ENCODE results near the gene RPL3. TPM values are rescaled to one million over a fixed set of nuclear protein-coding genes. Genes with fewer than 3 reads are reported as not detected.
A peak's percentile ranks its signal among the peaks of the same experiment; 100 is the strongest.

The RPL3 gene
- total RNA-seq, 1 experiment from 2014 or later, result 1,668 TPM

GRCh38 chr22:39313258-39314001 lies 6.0 kb downstream of the RPL3 start:
- H3K27ac Mint-ChIP-seq (ENCODE audit: unreplicated experiment), result peak overlapping the region; percentile 55
- POLR2A ChIA-PET, result no interaction called here
- peaks cover 8% of the 10 kb centered on the region for H3K4me1 Mint-ChIP-seq (ENCODE audit: low read depth, unreplicated experiment)
- no TSS peak for BruUV-seq (replicated peaks)
- CTCF ChIA-PET, result no interaction called here
- no peaks in the 10 kb centered on the region for H3K27me3 ChIP-seq (replicated peaks; ENCODE audit: control insufficient read depth, insufficient read depth, low read length)
- no peak for TF ChIP-seq CTCF (IDR thresholded peaks at IDR 0.05; ENCODE audit: insufficient read depth in 1 of 2, low read depth in 1 of 2, low read length in 1 of 2, severe bottlenecking in 1 of 2, unreplicated experiment in 1 of 2)
- DNase-seq, result no peak
- peaks cover 22% of the 10 kb centered on the region for H3K36me3 ChIP-seq (ENCODE audit: control insufficient read depth, insufficient read depth, low read length)
- intact Hi-C loops (cut with micrococcal nuclease; ENCODE audit: unreplicated experiment), result no loop called here
- no peak overlapping the region for H3K4me3 ChIP-seq (ENCODE audit: low read depth, low read length)
- H3K9me3 Mint-ChIP-seq (ENCODE audit: unreplicated experiment), result no peaks in the 10 kb centered on the region
- peaks cover 28% of the 10 kb centered on the region for H3K4me1 ChIP-seq
- H3K4me3 Mint-ChIP-seq (ENCODE audit: unreplicated experiment), result peak overlapping the region; percentile 29
- H3K36me3 Mint-ChIP-seq (ENCODE audit: insufficient read depth, unreplicated experiment), result peaks cover 100% of the 10 kb centered on the region
- no peaks in the 10 kb centered on the region for H3K9me3 ChIP-seq
- H3K27me3 Mint-ChIP-seq (ENCODE audit: insufficient read depth, unreplicated experiment), result no peaks in the 10 kb centered on the region

GRCh38 chr22:39312410-39312809 lies 7.0 kb downstream of the RPL3 start:
- BruUV-seq (replicated peaks), result no TSS peak
- Mint-ChIP-seq H3K27ac (ENCODE audit: unreplicated experiment) (no peak overlapping the region), H3K4me1 (ENCODE audit: low read depth, unreplicated experiment) (no peaks in the 10 kb centered on the region), H3K27me3 (ENCODE audit: insufficient read depth, unreplicated experiment) (no peaks in the 10 kb centered on the region), H3K4me3 (ENCODE audit: unreplicated experiment) (no peak overlapping the region), H3K36me3 (ENCODE audit: insufficient read depth, unreplicated experiment) (peaks cover 90% of the 10 kb centered on the region), H3K9me3 (ENCODE audit: unreplicated experiment) (no peaks in the 10 kb centered on the region)
- Histone ChIP-seq H3K4me1 (peaks cover 26% of the 10 kb centered on the region), H3K4me3 (ENCODE audit: low read depth, low read length) (no peak overlapping the region), H3K27me3 (replicated peaks; ENCODE audit: control insufficient read depth, insufficient read depth, low read length) (no peaks in the 10 kb centered on the region), H3K9me3 (no peaks in the 10 kb centered on the region), H3K36me3 (ENCODE audit: control insufficient read depth, insufficient read depth, low read length) (peaks cover 22% of the 10 kb centered on the region)
- POLR2A ChIA-PET, result interaction anchor here (0.6 kb wide), 1 partner anchor 558 kb away, joined by 4 read pairs; no protein-coding TSS in a partner anchor
- no peak for TF ChIP-seq CTCF (IDR thresholded peaks at IDR 0.05; ENCODE audit: insufficient read depth in 1 of 2, low read depth in 1 of 2, low read length in 1 of 2, severe bottlenecking in 1 of 2, unreplicated experiment in 1 of 2)
- intact Hi-C loops (cut with micrococcal nuclease; ENCODE audit: unreplicated experiment), result no loop called here
- CTCF ChIA-PET, result interaction anchor here (0.6 to 2.2 kb wide), 5 partner anchors 71 to 216 kb away, joined by 3 to 14 read pairs (median 3); partner anchors contain the start of gene TAB1
- no peak for DNase-seq

GRCh38 chr22:39311592-39312400 lies 7.6 kb downstream of the RPL3 start:
- peaks cover 20% of the 10 kb centered on the region for H3K36me3 ChIP-seq (ENCODE audit: control insufficient read depth, insufficient read depth, low read length)
- H3K4me1 Mint-ChIP-seq (ENCODE audit: low read depth, unreplicated experiment), result no peaks in the 10 kb centered on the region
- TF ChIP-seq CTCF (IDR thresholded peaks at IDR 0.05; ENCODE audit: insufficient read depth in 1 of 2, low read depth in 1 of 2, low read length in 1 of 2, severe bottlenecking in 1 of 2, unreplicated experiment in 1 of 2), result no peak
- no peaks in the 10 kb centered on the region for H3K9me3 Mint-ChIP-seq (ENCODE audit: unreplicated experiment)
- no peaks in the 10 kb centered on the region for H3K9me3 ChIP-seq
- CTCF ChIA-PET, result interaction anchor here (0.6 to 2.2 kb wide), 17 partner anchors 8 to 547 kb away, joined by 3 to 14 read pairs (median 4); partner anchors contain the start of genes CBX7, PDGFB, RPL3 and TAB1
- peaks cover 87% of the 10 kb centered on the region for H3K36me3 Mint-ChIP-seq (ENCODE audit: insufficient read depth, unreplicated experiment)
- H3K27me3 Mint-ChIP-seq (ENCODE audit: insufficient read depth, unreplicated experiment), result no peaks in the 10 kb centered on the region
- DNase-seq, result no peak
- POLR2A ChIA-PET, result interaction anchor here (0.7 to 1.7 kb wide), 6 partner anchors 8 to 159 kb away, joined by 3 to 16 read pairs (median 6); partner anchors contain the start of genes CBX7, PDGFB and RPL3
- no TSS peak for BruUV-seq (replicated peaks)
- H3K27me3 ChIP-seq (replicated peaks; ENCODE audit: control insufficient read depth, insufficient read depth, low read length), result no peaks in the 10 kb centered on the region
- H3K4me3 Mint-ChIP-seq (ENCODE audit: unreplicated experiment), result peak overlapping the region; percentile 48
- H3K4me1 ChIP-seq, result peaks cover 20% of the 10 kb centered on the region
- peak overlapping the region; percentile 88 for H3K27ac Mint-ChIP-seq (ENCODE audit: unreplicated experiment)
- intact Hi-C loops (cut with micrococcal nuclease; ENCODE audit: unreplicated experiment), result loop anchor here (2.0 kb wide), 2 partner anchors 69 to 141 kb away; no protein-coding TSS in a partner anchor
- H3K4me3 ChIP-seq (ENCODE audit: low read depth, low read length), result no peak overlapping the region
